ENCODE results near the gene CTLA4. TPM values are rescaled to one million over a fixed set of nuclear protein-coding genes. Genes with fewer than 3 reads are reported as not detected.
"Not testable (repeated sequence)": the region's sequence is repeated elsewhere in the genome, so short reads cannot be mapped to it uniquely, and the experiment has no call there.

The CTLA4 gene
- total and polyA plus RNA-seq, 10 of the 15 experiments (the other 5 are each of a cell fraction or from before 2014, with no cell fraction given) = not detected

DNA sequence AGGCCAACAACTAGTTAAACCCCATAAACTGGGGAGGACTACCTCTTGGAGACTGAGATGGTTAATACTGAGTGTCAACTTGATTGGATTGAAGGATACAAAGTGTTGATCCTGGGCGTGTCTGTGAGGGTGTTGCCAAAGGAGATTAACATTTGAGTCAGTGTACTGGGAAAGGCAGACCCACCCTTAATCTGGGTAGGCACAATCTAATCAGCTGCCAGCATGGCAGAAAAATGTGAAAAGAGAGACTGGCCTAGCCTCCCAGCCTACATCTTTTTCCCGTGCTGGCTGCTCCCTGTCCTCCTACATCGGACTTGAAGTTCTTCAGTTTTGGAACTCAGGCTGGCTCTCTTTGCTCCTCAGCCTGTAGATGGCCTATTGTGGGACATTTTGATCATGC is 13.6 kb downstream of the CTLA4 start:
- FAIRE-seq; H3K27me3 ChIP-seq (replicated peaks in 1 of 2; ENCODE audit: control insufficient read depth in 2 of 2, insufficient read depth in 2 of 2, low read length in 1 of 2); H3K4me1 ChIP-seq (ENCODE audit: control insufficient read depth, insufficient read depth, low read length); H3K27ac ChIP-seq (ENCODE audit: control insufficient read depth, insufficient read depth); H3K79me2 ChIP-seq (ENCODE audit: control insufficient read depth, insufficient read depth, low read length); H4K20me1 ChIP-seq (ENCODE audit: control insufficient read depth, insufficient read depth); BruUV-seq (replicated peaks); in situ Hi-C loops (cut with MboI); H3K9ac ChIP-seq (ENCODE audit: control insufficient read depth, insufficient read depth, low read length); H2AFZ ChIP-seq (ENCODE audit: control insufficient read depth, low read depth, low read length); H3K36me3 ChIP-seq (ENCODE audit: control insufficient read depth in 2 of 2, insufficient read depth in 2 of 2, low read length in 1 of 2); DNase-seq (ENCODE audit: low read depth, low spot score); intact Hi-C loops (cut with micrococcal nuclease; ENCODE audit: unreplicated experiment); POLR2A ChIA-PET; H3K4me2 ChIP-seq (ENCODE audit: control insufficient read depth, insufficient read depth); ATAC-seq; H3K4me3 ChIP-seq; RAD21 ChIA-PET (ENCODE audit: unreplicated experiment); H3K9me3 ChIP-seq (replicated peaks; ENCODE audit: control insufficient read depth, insufficient read depth, low read length); SMC1A ChIA-PET (ENCODE audit: uncharacterized antibody, unreplicated experiment): not testable (repeated sequence)
- CTCF ChIA-PET = interaction anchor here (0.8 kb wide), 1 partner anchor 9 kb away, joined by 3 read pairs; no protein-coding TSS in a partner anchor
- 46% methylated on average over 3 of the region's 3 CpGs for WGBS (ENCODE audit: insufficient coverage, insufficient replicate concordance, low lambda C conversion rate, missing lambda C conversion rate)

- Histone ChIP-seq H3K4me2 (ENCODE audit: control insufficient read depth, insufficient read depth) (no peak overlapping the region), H3K4me1 (ENCODE audit: control insufficient read depth, insufficient read depth, low read length) (no peaks in the 10 kb centered on the region), H3K79me2 (ENCODE audit: control insufficient read depth, insufficient read depth, low read length) (no peaks in the 10 kb centered on the region), H3K9ac (ENCODE audit: control insufficient read depth, insufficient read depth, low read length) (no peak overlapping the region), H3K36me3 (ENCODE audit: control insufficient read depth in 2 of 2, insufficient read depth in 2 of 2, low read length in 1 of 2) (no peaks in the 10 kb centered on the region), H4K20me1 (ENCODE audit: control insufficient read depth, insufficient read depth) (no peaks in the 10 kb centered on the region), H3K9me3 (replicated peaks; ENCODE audit: control insufficient read depth, insufficient read depth, low read length) (no peaks in the 10 kb centered on the region), H3K27me3 (replicated peaks in 1 of 2; ENCODE audit: control insufficient read depth in 2 of 2, insufficient read depth in 2 of 2, low read length in 1 of 2) (peaks cover 2% of the 10 kb centered on the region in 2 experiments; a peak in 3 of 4 replicates), H2AFZ (ENCODE audit: control insufficient read depth, low read depth, low read length) (no peak overlapping the region), H3K27ac (ENCODE audit: control insufficient read depth, insufficient read depth) (no peak overlapping the region), H3K4me3 (no peak overlapping the region)
- SMC1A ChIA-PET (ENCODE audit: uncharacterized antibody, unreplicated experiment) = no interaction called here
- in situ Hi-C loops (cut with MboI) = no loop called here
- POLR2A ChIA-PET = no interaction called here
- DNase-seq (ENCODE audit: low read depth, low spot score) = no peak
- CTCF ChIA-PET = no interaction called here
- intact Hi-C loops (cut with micrococcal nuclease; ENCODE audit: unreplicated experiment) = no loop called here
- no peak for FAIRE-seq
- BruUV-seq (replicated peaks) = no TSS peak
- RAD21 ChIA-PET (ENCODE audit: unreplicated experiment) = no interaction called here
- TF ChIP-seq NR2F1 (conservative IDR thresholded peaks at IDR 0.05) (no peak), SMARCA5 (IDR thresholded peaks at IDR 0.05) (no peak), PAX8 (IDR thresholded peaks at IDR 0.05) (no peak), CHD4 (IDR thresholded peaks at IDR 0.05) (no peak), MTA3 (IDR thresholded peaks at IDR 0.05; ENCODE audit: borderline replicate concordance, low read length) (no peak), POU2F2 (IDR thresholded peaks at IDR 0.05; ENCODE audit: borderline replicate concordance, low read depth, low read length) (no peak), RB1 (IDR thresholded peaks at IDR 0.05; ENCODE audit: borderline replicate concordance) (no peak), CBFB (IDR thresholded peaks at IDR 0.05; ENCODE audit: low read depth) (no peak), SIX5 (IDR thresholded peaks at IDR 0.05; ENCODE audit: low read depth, low read length, severe bottlenecking) (no peak), BCLAF1 (IDR thresholded peaks at IDR 0.05) (no peak), PKNOX1 (IDR thresholded peaks at IDR 0.05) (no peak), SP1 (IDR thresholded peaks at IDR 0.05; ENCODE audit: low read depth, low read length) (no peak), MYC (IDR thresholded peaks at IDR 0.05; ENCODE audit: insufficient read depth, insufficient read length, insufficient replicate concordance, low read length, severe bottlenecking) (no peak)
- 5% methylated on average over 1 of the region's 1 CpG for WGBS (ENCODE audit: insufficient coverage, insufficient replicate concordance, low lambda C conversion rate, missing lambda C conversion rate)
- ATAC-seq = no peak
Observed at GRCh38 chr2:203882551-203882950, 15.0 kb downstream of the CTLA4 start.
